Measurements from ENCODE around the gene LTBP1.
A peak's percentile ranks its signal among the peaks of the same experiment; 100 is the strongest.

The LTBP1 gene

GRCh38 chr2:33304032-33304864, 357.5 kb downstream of the LTBP1 start:
- DNase-seq (ENCODE audit: low read depth in 2 of 2): no peak

DNA sequence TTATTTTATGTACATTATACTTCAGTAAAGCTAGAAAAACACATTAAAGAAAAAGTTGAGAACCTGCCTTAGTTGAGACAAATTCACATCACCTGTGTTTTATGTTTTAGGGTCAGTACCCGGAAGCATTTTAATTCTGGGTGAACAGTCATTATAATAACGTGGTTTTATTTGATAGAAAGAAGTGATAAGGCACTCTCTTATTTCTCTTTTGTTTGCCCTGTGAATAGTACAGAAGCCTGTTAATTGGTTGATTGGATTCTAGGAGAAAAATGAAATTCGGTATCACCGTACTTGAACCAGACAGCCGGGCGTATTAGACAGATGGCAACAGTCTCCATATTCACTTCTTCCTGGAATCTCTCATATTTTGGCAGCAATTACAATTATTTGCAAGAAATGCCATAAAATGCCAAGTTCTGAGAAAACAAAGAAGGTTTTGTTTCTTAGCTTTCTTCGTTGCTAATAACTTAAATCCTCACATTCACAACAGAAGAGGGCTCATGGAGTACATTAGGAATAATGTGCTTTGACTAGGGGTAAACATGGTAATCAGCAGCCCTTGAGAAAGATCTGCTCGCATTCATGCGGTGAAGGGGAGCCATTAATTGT, 361.0 kb downstream of the LTBP1 start:
- DNase-seq (ENCODE audit: low read depth in 2 of 2): no peak

DNA sequence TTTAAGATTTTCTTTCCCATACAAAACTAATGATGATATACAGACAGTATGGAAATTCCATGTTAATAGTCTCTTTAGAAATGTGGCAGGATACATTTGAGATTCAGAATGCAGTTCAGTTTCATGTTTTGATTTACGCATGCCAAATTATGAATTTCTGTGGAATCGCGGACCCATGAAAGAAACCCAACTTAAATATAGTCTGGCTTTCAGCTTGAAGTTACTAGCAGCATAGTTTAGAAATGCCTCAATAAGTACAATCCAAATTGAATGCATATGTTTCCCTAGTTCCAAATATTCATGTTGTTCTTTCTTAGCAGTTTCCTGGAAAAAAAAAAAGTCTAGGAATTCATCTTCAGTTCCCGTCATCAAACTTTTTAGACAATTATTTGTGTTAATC, 365.6 kb downstream of the LTBP1 start:
- DNase-seq (ENCODE audit: low read depth in 2 of 2): peak; percentile 85 to 86

GRCh38 chr2:33313039-33313438, 366.3 kb downstream of the LTBP1 start:
- DNase-seq (ENCODE audit: low read depth in 2 of 2): no peak

GRCh38 chr2:33314541-33314940, 367.8 kb downstream of the LTBP1 start:
- DNase-seq (ENCODE audit: low read depth in 2 of 2): no peak

GRCh38 chr2:33316328-33316727, 369.6 kb downstream of the LTBP1 start:
- DNase-seq (ENCODE audit: low read depth in 2 of 2): no peak

- no peak for DNase-seq (ENCODE audit: low read depth in 2 of 2)
Measured at GRCh38 chr2:33317369-33318007, 370.7 kb downstream of the LTBP1 start.

GRCh38 chr2:33318456-33318855, 371.7 kb downstream of the LTBP1 start:
- no peak for DNase-seq (ENCODE audit: low read depth in 2 of 2)

GRCh38 chr2:33320573-33320972, 373.8 kb downstream of the LTBP1 start:
- DNase-seq (ENCODE audit: low read depth in 2 of 2): no peak

DNA sequence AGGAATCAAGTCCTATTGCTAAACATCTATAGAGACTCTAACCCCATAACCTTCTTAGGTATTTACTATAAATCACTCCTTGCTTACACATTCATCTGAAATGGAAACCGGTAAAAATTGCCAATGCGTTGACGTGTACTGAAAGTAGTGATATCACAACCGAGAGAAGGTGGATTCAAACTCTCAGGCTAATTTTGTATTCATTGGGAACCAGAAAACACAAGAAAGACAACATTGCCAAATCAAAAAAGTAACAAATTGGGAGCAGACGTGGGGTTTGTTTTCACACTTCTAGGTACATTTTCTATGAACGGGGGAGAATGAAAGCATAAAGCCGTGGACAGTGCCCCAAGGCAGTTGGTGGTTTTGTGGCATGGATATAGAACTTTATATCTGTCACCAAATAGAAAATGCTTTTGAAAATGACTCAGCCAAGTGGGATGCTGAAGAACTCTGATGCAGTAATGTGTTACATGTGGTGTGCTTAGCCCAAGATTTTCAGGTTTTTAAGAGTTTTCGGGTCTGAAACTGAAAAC, 374.6 kb downstream of the LTBP1 start:
- peak; percentile 56 to 60 for DNase-seq (ENCODE audit: low read depth in 2 of 2)

- no peak for DNase-seq (ENCODE audit: low read depth in 2 of 2)
Measured at GRCh38 chr2:33321876-33322483, 375.2 kb downstream of the LTBP1 start.

GRCh38 chr2:33322612-33323011, 375.9 kb downstream of the LTBP1 start:
- no peak for DNase-seq (ENCODE audit: low read depth in 2 of 2)

DNA sequence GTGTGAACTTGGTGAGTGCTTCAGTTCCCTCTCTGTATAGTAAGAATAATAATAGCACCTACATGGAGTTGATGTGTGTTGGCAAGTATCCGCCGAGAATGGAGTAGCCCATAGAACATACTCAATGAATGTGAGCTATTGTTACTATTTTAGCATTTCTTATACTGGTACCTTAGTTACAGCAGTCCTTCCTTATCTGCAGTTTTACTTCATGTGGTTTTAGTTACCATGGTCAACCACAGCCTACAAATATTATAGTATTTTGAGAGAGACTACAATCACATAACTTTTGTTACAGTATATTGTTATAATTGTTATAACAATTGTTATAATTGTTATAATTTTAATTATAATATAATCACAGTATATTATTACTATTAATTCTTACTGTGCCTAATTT, 377.2 kb downstream of the LTBP1 start:
- no peak for DNase-seq (ENCODE audit: low read depth in 2 of 2)

DNA sequence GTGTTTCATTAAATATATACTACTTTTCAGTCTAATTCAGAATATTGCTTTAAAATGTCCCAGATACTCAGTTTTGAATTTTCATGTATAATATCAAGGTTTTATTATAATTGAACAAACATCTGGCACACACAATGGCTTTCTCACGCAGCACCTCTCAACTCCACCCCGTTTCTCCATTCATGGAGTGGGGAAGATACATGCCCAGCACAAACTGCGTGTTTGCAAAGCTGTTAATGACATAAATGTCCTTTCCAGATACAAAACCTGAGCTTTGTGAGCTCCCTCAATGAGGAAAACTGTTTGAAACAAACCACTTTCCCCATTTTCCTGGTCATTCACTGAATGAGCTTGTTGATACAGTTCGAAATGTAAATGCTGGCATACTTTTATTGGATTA, 379.3 kb downstream of the LTBP1 start:
- no peak for DNase-seq (ENCODE audit: low read depth in 2 of 2)

GRCh38 chr2:33333433-33333832, 386.7 kb downstream of the LTBP1 start:
- no peak for DNase-seq (ENCODE audit: low read depth in 2 of 2)

GRCh38 chr2:33334083-33334482, 387.3 kb downstream of the LTBP1 start:
- DNase-seq (ENCODE audit: low read depth in 2 of 2): no peak

- no peak for DNase-seq (ENCODE audit: low read depth in 2 of 2)
Measured at GRCh38 chr2:33335516-33335915, 388.8 kb downstream of the LTBP1 start.

DNA sequence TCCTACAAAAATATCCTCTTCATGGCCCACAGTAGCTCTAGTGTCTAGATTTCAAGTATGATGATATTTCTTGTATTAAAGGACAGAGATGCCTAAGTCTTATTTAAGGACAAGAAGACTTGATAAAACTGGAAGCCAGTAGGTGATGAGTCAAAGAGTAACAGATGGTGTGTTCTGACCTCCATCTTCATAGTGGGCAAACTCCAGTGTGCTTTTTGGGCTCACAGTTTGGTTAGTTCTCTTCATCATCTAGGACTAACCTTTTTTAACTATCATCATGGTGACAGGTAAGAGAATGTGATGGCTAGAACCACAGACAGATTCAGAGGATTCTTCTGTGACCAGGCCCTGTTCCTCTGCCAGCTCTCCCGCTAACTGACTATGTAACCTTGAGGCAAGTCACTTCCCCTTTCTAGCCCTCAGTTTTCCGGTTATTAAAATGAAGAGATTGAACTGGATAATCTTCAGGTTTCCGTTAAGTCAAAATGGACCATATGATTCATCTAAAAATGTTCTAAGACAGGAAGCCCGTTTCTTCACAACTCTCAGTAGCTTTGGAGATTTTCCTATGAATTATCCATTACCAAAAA, 389.4 kb downstream of the LTBP1 start:
- DNase-seq (ENCODE audit: low read depth in 2 of 2): no peak

DNA sequence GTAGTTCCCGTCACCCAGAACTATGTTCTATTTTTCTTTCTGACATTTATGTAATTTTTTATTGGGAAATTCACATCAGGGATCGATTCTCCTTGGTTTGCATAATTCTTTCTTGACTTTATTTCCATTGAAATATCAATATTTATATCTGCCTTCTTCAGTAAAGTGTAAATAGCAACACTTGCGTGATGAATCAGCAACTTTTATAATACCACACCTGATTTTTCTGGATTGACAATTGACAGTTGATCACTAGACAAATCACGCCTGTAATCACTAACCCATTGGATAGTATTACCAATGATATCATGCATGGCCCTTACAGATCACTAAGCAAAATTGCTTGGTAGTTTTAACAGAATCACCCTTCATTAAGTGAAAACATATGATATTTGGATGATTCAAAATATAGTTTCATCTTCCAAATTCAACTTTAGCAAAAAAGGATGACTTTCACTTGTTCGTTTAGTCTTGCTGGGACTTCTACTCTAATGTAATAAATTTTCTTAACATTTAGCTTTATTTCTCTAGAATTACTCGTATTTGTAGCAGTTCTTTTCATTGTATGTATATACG, 390.7 kb downstream of the LTBP1 start:
- no peak for DNase-seq (ENCODE audit: low read depth in 2 of 2)

GRCh38 chr2:33337981-33338380, 391.2 kb downstream of the LTBP1 start:
- no peak for DNase-seq (ENCODE audit: low read depth in 2 of 2)

DNA sequence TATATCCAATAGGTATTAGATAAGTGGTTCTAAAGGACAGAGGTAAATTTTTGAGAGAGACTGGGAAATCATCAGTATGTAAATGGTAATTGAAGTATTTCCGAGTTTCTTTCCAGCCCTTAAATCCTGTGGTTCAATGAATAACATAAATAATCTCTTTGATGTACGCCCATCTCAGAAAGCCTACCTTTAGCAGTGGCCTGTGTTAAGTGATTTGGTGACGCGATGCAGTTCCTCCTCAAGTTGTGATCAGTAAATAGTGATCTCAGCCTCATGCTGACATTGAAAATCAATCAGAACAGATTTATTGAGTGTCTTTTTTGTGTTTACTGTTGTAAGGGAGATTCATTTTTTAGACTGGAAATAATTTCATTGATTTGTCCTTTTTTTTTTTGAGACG, 392.5 kb downstream of the LTBP1 start:
- no peak for DNase-seq (ENCODE audit: low read depth in 2 of 2)

DNA sequence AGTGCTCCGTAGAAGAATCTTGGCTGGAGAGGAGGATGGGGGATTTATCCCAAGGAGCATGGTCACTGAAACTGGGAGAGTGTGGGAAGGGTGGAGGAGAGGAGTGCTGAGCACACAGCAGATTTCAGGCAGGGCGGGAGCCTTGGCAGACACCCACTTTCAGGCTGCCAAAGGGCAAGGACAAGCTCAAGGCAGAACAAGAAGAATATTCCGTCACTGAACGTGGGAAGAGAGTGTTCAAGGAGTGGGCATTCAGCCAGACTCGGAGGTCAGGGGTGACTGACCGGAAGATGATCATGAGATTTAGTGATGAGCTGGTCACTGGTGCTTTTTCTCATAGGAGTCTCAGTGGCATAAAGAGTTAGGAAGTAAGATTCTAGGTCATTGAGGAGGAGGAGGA, 393.5 kb downstream of the LTBP1 start:
- DNase-seq (ENCODE audit: low read depth in 2 of 2): no peak

All from fibroblast of skin of left biceps (primary cell).